GM12878 (cell line): ENCODE measurements around the gene NCOA6.

Experiments
- ATF3 ChIP-seq: IDR thresholded peaks from 2 replicates; pipeline ENCODE4 v1.6.1; 2011; ENCODE audit warnings: low read depth, mild to moderate bottlenecking, low read length, moderate library complexity, borderline replicate concordance; ENCODE audit errors: extremely low read depth
- CTCF ChIP-seq, 3 experiments: IDR thresholded peaks in 2 of 3; conservative IDR thresholded peaks in 1 of 3; 2 replicates each; pipeline ENCODE4 v1.5.1; 2011; ENCODE audit warnings: low read depth in 3 of 3, low read length in 3 of 3, mild to moderate bottlenecking in 3 of 3, control low read depth in 2 of 3, moderate library complexity in 2 of 3, inconsistent platforms in 1 of 3, mixed read lengths in 1 of 3; ENCODE audit not compliant: control insufficient read depth in 2 of 3, insufficient read depth in 1 of 3; ENCODE audit errors: extremely low read depth in 1 of 3
- CUX1 ChIP-seq: IDR thresholded peaks from 2 replicates; pipeline ENCODE4 v1.6.1; 2012; ENCODE audit warnings: improper control_type of control experiment, low read depth, low read length; ENCODE audit not compliant: insufficient replicate concordance
- EZH2 ChIP-seq: IDR thresholded peaks from 2 replicates; pipeline ENCODE4 v1.6.1; 2012; ENCODE audit warnings: low read depth, mild to moderate bottlenecking, control low read depth, inconsistent platforms, low read length, borderline replicate concordance; ENCODE audit not compliant: control insufficient read depth
- NR2F1 ChIP-seq: fragments of 450-650 bp; conservative IDR thresholded peaks from 2 replicates; pipeline ENCODE4 v1.6.1; 2017; ENCODE audit warnings: mild to moderate bottlenecking
- POLR2AphosphoS2 ChIP-seq: IDR thresholded peaks from 2 replicates; pipeline ENCODE4 v1.6.1; 2011; ENCODE audit warnings: low read depth, mild to moderate bottlenecking, low read length, improper control_type of control experiment, moderate library complexity
- REST ChIP-seq: IDR thresholded peaks from 2 replicates; pipeline ENCODE4 v1.6.1; 2012; ENCODE audit warnings: mild to moderate bottlenecking, low read depth, low read length
- RFX5 ChIP-seq: IDR thresholded peaks from 2 replicates; pipeline ENCODE4 v1.6.1; 2011; ENCODE audit warnings: low read depth, low read length, improper control_type of control experiment
- SMAD1 ChIP-seq: fragments of 450-650 bp; IDR thresholded peaks from 2 replicates; pipeline ENCODE4 v1.6.1; 2018; ENCODE audit warnings: mild to moderate bottlenecking, low read depth; ENCODE audit not compliant: partially characterized antibody
- SP1 ChIP-seq: IDR thresholded peaks from one replicate; pipeline ENCODE4 v1.6.1; 2011; ENCODE audit warnings: low read depth, low read length
- SUZ12 ChIP-seq: fragments of 200-600 bp; sonication (generic); IDR thresholded peaks from one replicate; pipeline ENCODE4 v1.6.1; 2018; ENCODE audit warnings: antibody characterized with exemption, mild to moderate bottlenecking; ENCODE audit not compliant: unreplicated experiment
- TF ChIP-seq, protein P1 (sequence below): IDR thresholded peaks from 2 replicates; pipeline ENCODE4 v1.6.1; 2011; ENCODE audit warnings: mild to moderate bottlenecking, low read depth, low read length, moderate library complexity; ENCODE audit not compliant: insufficient replicate concordance
- TF ChIP-seq, protein P2 (sequence below): IDR thresholded peaks from 2 replicates; pipeline ENCODE4 v1.6.1; 2012; ENCODE audit warnings: low read length, inconsistent platforms

DNA sequence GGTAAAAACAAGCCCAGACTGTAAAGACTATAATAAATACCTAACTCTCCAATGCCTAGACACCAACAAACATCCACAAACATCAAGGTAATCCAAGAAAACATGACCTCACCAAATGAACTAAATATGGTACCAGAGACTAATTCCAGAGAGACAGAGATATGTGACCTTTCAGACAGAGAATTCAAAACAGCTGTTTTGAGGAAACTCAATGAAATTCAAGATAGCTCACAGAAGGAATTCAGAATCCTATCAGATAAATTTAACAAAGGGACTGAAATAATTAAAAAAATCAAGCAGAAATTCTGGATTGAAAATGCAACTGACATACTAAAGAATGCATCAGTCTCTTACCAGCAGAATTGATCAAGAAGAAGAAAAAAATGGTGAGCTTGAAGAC lies 26.6 kb downstream of the NCOA6 start:
- no peak for TF ChIP-seq CTCF (IDR thresholded peaks at IDR 0.05 in 2 of 3, conservative IDR thresholded peaks at IDR 0.05 in 1 of 3; ENCODE audit: control insufficient read depth in 2 of 3, extremely low read depth in 1 of 3, insufficient read depth in 1 of 3, low read depth in 3 of 3, low read length in 3 of 3)
- no peak for TF ChIP-seq SP1
- TF ChIP-seq, protein P1, sequence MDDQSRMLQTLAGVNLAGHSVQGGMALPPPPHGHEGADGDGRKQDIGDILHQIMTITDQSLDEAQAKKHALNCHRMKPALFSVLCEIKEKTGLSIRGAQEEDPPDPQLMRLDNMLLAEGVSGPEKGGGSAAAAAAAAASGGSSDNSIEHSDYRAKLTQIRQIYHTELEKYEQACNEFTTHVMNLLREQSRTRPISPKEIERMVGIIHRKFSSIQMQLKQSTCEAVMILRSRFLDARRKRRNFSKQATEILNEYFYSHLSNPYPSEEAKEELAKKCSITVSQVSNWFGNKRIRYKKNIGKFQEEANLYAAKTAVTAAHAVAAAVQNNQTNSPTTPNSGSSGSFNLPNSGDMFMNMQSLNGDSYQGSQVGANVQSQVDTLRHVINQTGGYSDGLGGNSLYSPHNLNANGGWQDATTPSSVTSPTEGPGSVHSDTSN: no peak
- no peak for TF ChIP-seq NR2F1
- no peak for TF ChIP-seq SUZ12
- TF ChIP-seq SMAD1: no peak
- TF ChIP-seq EZH2: no peak
- TF ChIP-seq REST: no peak
- TF ChIP-seq CUX1: no peak
- TF ChIP-seq ATF3: no peak
- no peak for TF ChIP-seq POLR2AphosphoS2
- TF ChIP-seq RFX5: no peak
- TF ChIP-seq, protein P2, sequence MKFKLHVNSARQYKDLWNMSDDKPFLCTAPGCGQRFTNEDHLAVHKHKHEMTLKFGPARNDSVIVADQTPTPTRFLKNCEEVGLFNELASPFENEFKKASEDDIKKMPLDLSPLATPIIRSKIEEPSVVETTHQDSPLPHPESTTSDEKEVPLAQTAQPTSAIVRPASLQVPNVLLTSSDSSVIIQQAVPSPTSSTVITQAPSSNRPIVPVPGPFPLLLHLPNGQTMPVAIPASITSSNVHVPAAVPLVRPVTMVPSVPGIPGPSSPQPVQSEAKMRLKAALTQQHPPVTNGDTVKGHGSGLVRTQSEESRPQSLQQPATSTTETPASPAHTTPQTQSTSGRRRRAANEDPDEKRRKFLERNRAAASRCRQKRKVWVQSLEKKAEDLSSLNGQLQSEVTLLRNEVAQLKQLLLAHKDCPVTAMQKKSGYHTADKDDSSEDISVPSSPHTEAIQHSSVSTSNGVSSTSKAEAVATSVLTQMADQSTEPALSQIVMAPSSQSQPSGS: no peak
